K562 (cell line): ENCODE results near the gene MAML1. TPM values are rescaled to one million over a fixed set of nuclear protein-coding genes. Genes with fewer than 3 reads are reported as not detected.

Experiments used
- ATF7 ChIP-seq: fragments of 450-650 bp; IDR thresholded peaks from 2 replicates; pipeline ENCODE4 v1.7.1; 2014; ENCODE audit warnings: mild to moderate bottlenecking, moderate library complexity
- BHLHE40 ChIP-seq: IDR thresholded peaks from 2 replicates; pipeline ENCODE4 v1.6.1; 2011; ENCODE audit warnings: low read length, improper control_type of control experiment
- E2F6 ChIP-seq, 2 experiments: IDR thresholded peaks; 2 replicates each; pipeline ENCODE4 v1.6.1; 2011; ENCODE audit warnings: borderline replicate concordance in 1 of 2, control low read depth in 1 of 2, low read depth in 1 of 2, low read length in 1 of 2, mild to moderate bottlenecking in 1 of 2, mixed read lengths in 1 of 2, moderate library complexity in 1 of 2; ENCODE audit not compliant: insufficient read depth in 1 of 2, insufficient read length in 1 of 2, poor library complexity in 1 of 2, severe bottlenecking in 1 of 2; ENCODE audit errors: extremely low read depth in 1 of 2
- ELF1 ChIP-seq: fragments of 200-800 bp; sonication (Bioruptor generic); IDR thresholded peaks from 2 replicates; pipeline ENCODE4 v1.6.1; 2016; ENCODE audit warnings: missing genetic modification characterization, missing compliant biosample characterization
- JUND ChIP-seq, 2 experiments: IDR thresholded peaks; 2 replicates in 1 of 2; 3 replicates in 1 of 2; pipeline ENCODE4 v1.6.1; 2011; ENCODE audit warnings: borderline replicate concordance in 2 of 2, low read depth in 2 of 2, low read length in 2 of 2, improper control_type of control experiment in 1 of 2, missing biosample characterization in 1 of 2, missing genetic modification characterization in 1 of 2, missing genetic modification reagents in 1 of 2
- KLF6 ChIP-seq: fragments of 250-450 bp; sonication (Bioruptor Pico); IDR thresholded peaks from 2 replicates; pipeline ENCODE4 v1.4.0; 2020; ENCODE audit warnings: mild to moderate bottlenecking, moderate library complexity, borderline replicate concordance
- MAZ ChIP-seq, 2 experiments: fragments of 450-650 bp in 1 of 2; sonication (generic) in 1 of 2; formaldehyde crosslinking; IDR thresholded peaks in 1 of 2; conservative IDR thresholded peaks in 1 of 2; 2 replicates each; pipeline versions ENCODE4 v1.4.0 to v1.5.0; 2020; ENCODE audit warnings: mild to moderate bottlenecking in 1 of 2, missing genetic modification reagents in 1 of 2
- MYC ChIP-seq, 2 experiments: fragments of 250-450 bp in 1 of 2; sonication (Bioruptor Pico) in 1 of 2; IDR thresholded peaks; 2 replicates each; pipeline versions ENCODE4 v1.5.1 to v1.6.1; 2012 to 2021; ENCODE audit warnings: low read depth in 2 of 2, borderline replicate concordance in 1 of 2, improper control_type of control experiment in 1 of 2, low read length in 1 of 2, mild to moderate bottlenecking in 1 of 2, moderate library complexity in 1 of 2
- NR2F6 ChIP-seq: fragments of 450-650 bp; formaldehyde crosslinking; IDR thresholded peaks from 2 replicates; pipeline ENCODE4 v1.4.0; 2020; ENCODE audit warnings: mild to moderate bottlenecking
- PCBP1 ChIP-seq: fragments of 200-400 bp; formaldehyde crosslinking; IDR thresholded peaks from 2 replicates; pipeline ENCODE4 v1.6.1; 2018; ENCODE audit warnings: mild to moderate bottlenecking, low read depth, low read length; ENCODE audit not compliant: poor library complexity, severe bottlenecking
- POLR2AphosphoS5 ChIP-seq: IDR thresholded peaks from 2 replicates; pipeline ENCODE4 v1.6.1; 2011; ENCODE audit warnings: mild to moderate bottlenecking, low read depth, low read length, moderate library complexity; ENCODE audit not compliant: control insufficient read depth, insufficient read depth
- PRMT5 ChIP-seq: sonication (generic); formaldehyde crosslinking; IDR thresholded peaks from 2 replicates; pipeline ENCODE4 v1.5.0; 2020; ENCODE audit warnings: missing genetic modification reagents
- SMAD1 ChIP-seq: fragments of 150-350 bp; IDR thresholded peaks from 2 replicates; pipeline ENCODE4 v1.6.1; 2014; ENCODE audit warnings: low read length, low read depth; ENCODE audit not compliant: partially characterized antibody
- TFAP4 ChIP-seq: sonication (generic); formaldehyde crosslinking; IDR thresholded peaks from 2 replicates; pipeline ENCODE4 v1.8.0; 2022; ENCODE audit warnings: missing genetic modification reagents, mild to moderate bottlenecking, moderate library complexity, borderline replicate concordance
- YY1 ChIP-seq, 3 experiments: IDR thresholded peaks; 2 replicates each; pipeline ENCODE4 v1.6.1; 2011; ENCODE audit warnings: low read length in 2 of 3, mild to moderate bottlenecking in 2 of 3, moderate library complexity in 2 of 3, borderline replicate concordance in 1 of 3, control low read depth in 1 of 3, low read depth in 1 of 3; ENCODE audit not compliant: insufficient read depth in 3 of 3, insufficient replicate concordance in 2 of 3, control insufficient read depth in 1 of 3, insufficient read length in 1 of 3; ENCODE audit errors: extremely low read depth in 1 of 3
- ZNF24 ChIP-seq: fragments of 450-650 bp; IDR thresholded peaks from 2 replicates; pipeline ENCODE4 v1.6.1; 2016
- ZNF274 ChIP-seq: IDR thresholded peaks from 2 replicates; pipeline ENCODE4 v1.6.1; 2011; ENCODE audit warnings: low read depth, mild to moderate bottlenecking, low read length, moderate library complexity, borderline replicate concordance
- ZNF316 ChIP-seq: fragments of 450-650 bp; IDR thresholded peaks from 2 replicates; pipeline ENCODE4 v1.6.1; 2016
- ZNF431 ChIP-seq: sonication (generic); formaldehyde crosslinking; IDR thresholded peaks from 2 replicates; pipeline ENCODE4 v1.8.0; 2022; ENCODE audit warnings: mild to moderate bottlenecking, missing genetic modification reagents
- ZNF639 ChIP-seq, 2 experiments: fragments of 200-800 bp in 1 of 2; sonication (Bioruptor generic) in 1 of 2; sonication (generic) in 1 of 2; formaldehyde crosslinking in 1 of 2; IDR thresholded peaks in 1 of 2; conservative IDR thresholded peaks in 1 of 2; 2 replicates each; pipeline versions ENCODE4 v1.5.0 to v1.6.1; 2016 to 2020; ENCODE audit warnings: missing compliant biosample characterization in 1 of 2, missing genetic modification characterization in 1 of 2, missing genetic modification reagents in 1 of 2
- polyA plus RNA-seq, 8 experiments: library from polyadenylated mRNA; depleted of rRNA in 4 of 8; stranded (reverse) in 5 of 8; unstranded in 3 of 8; fragments of >200 nt; fragmentation: Nextera tagmentation in 2 of 8; fragmentation: Illumina TruSeq in 1 of 8; extraction: Ambion mirVana in 2 of 8; extraction: Trizol in 1 of 8; gene quantifications; 2 replicates each; pipeline versions ENCODE4 v1.2.1 to v1.2.3, GENCODE V29; 2011 to 2014; ENCODE audit warnings: inconsistent platforms in 1 of 8, missing spikeins in 1 of 8
- total RNA-seq, 7 experiments: library from RNA; depleted of rRNA in 6 of 7; stranded (reverse); fragments of >200 nt in 6 of 7; fragmentation: Illumina TruSeq in 2 of 7; extraction: Trizol in 2 of 7; gene quantifications; 2 replicates each; pipeline versions ENCODE4 v1.2.1 to v1.2.3, GENCODE V29; 2011 to 2021; ENCODE audit warnings: low replicate concordance in 1 of 7

The MAML1 gene
- total and polyA plus RNA-seq, 9 of the 15 experiments (the other 6 are each of a cell fraction or from before 2014, with no cell fraction given) = 0.32 to 18.4 (median 7.0) TPM

- TF ChIP-seq E2F6 (IDR thresholded peaks at IDR 0.05; ENCODE audit: borderline replicate concordance in 1 of 2, extremely low read depth in 1 of 2, insufficient read depth in 1 of 2, insufficient read length in 1 of 2, low read depth in 1 of 2, low read length in 1 of 2, poor library complexity in 1 of 2, severe bottlenecking in 1 of 2) = peak in 1 of 2 experiments; percentile 32
- peak; percentile 78 to 96 (median 91) for TF ChIP-seq YY1 (IDR thresholded peaks at IDR 0.05; ENCODE audit: borderline replicate concordance in 1 of 3, control insufficient read depth in 1 of 3, extremely low read depth in 1 of 3, insufficient read depth in 3 of 3, insufficient read length in 1 of 3, insufficient replicate concordance in 2 of 3, low read depth in 1 of 3, low read length in 2 of 3)
- peak; percentile 58 for TF ChIP-seq SMAD1
- TF ChIP-seq PCBP1 = no peak
- peak; percentile 74 for TF ChIP-seq ATF7
- TF ChIP-seq ZNF24 = no peak
- TF ChIP-seq PRMT5 (CRISPR knock-in tag) = no peak
- TF ChIP-seq KLF6 (CRISPR knock-in tag) = 0 out of 2 replicates have a peak, but pooled peaks have one; percentile 37
- TF ChIP-seq MYC (IDR thresholded peaks at IDR 0.05; ENCODE audit: low read depth, low read length) = peak; percentile 62
- no peak for TF ChIP-seq MYC (CRISPR knock-in tag; IDR thresholded peaks at IDR 0.05; ENCODE audit: borderline replicate concordance, low read depth)
- TF ChIP-seq JUND (IDR thresholded peaks at IDR 0.05; ENCODE audit: borderline replicate concordance, low read depth, low read length) = peak; percentile 39; the same call in 1 of the 2 replicates
- no peak for TF ChIP-seq JUND (tag; IDR thresholded peaks at IDR 0.05; ENCODE audit: borderline replicate concordance, low read depth, low read length)
- no peak for TF ChIP-seq ZNF274
- peak; percentile 31 to 48; a peak in 1 of 4 replicates for TF ChIP-seq MAZ (CRISPR knock-in tag; conservative IDR thresholded peaks at IDR 0.05 in 1 of 2, IDR thresholded peaks at IDR 0.05 in 1 of 2)
- TF ChIP-seq POLR2AphosphoS5 = peak; percentile 88
- 0 out of 2 replicates have a peak, but pooled peaks have one; percentile 26 for TF ChIP-seq ZNF431
- peak; percentile 46 for TF ChIP-seq ZNF316
- TF ChIP-seq TFAP4 = 0 out of 2 replicates have a peak, but pooled peaks have one; percentile 63
- peak; percentile 80 for TF ChIP-seq ELF1 (tag)
- peak; percentile 24; the same call in 1 of the 2 replicates for TF ChIP-seq BHLHE40
- no peak for TF ChIP-seq NR2F6
- TF ChIP-seq ZNF639 (CRISPR knock-in tag; conservative IDR thresholded peaks at IDR 0.05 in 1 of 2, IDR thresholded peaks at IDR 0.05 in 1 of 2) = no peak; a peak in 1 of 4 replicates
Measured at GRCh38 chr5:179732412-179732917, at the start of gene MAML1 (continued).
